ENCODE results near the gene PRIM2.
"Not testable (repeated sequence)": the region's sequence is repeated elsewhere in the genome, so short reads cannot be mapped to it uniquely, and the experiment has no call there.

The PRIM2 gene, protein sequence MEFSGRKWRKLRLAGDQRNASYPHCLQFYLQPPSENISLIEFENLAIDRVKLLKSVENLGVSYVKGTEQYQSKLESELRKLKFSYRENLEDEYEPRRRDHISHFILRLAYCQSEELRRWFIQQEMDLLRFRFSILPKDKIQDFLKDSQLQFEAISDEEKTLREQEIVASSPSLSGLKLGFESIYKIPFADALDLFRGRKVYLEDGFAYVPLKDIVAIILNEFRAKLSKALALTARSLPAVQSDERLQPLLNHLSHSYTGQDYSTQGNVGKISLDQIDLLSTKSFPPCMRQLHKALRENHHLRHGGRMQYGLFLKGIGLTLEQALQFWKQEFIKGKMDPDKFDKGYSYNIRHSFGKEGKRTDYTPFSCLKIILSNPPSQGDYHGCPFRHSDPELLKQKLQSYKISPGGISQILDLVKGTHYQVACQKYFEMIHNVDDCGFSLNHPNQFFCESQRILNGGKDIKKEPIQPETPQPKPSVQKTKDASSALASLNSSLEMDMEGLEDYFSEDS

DNA sequence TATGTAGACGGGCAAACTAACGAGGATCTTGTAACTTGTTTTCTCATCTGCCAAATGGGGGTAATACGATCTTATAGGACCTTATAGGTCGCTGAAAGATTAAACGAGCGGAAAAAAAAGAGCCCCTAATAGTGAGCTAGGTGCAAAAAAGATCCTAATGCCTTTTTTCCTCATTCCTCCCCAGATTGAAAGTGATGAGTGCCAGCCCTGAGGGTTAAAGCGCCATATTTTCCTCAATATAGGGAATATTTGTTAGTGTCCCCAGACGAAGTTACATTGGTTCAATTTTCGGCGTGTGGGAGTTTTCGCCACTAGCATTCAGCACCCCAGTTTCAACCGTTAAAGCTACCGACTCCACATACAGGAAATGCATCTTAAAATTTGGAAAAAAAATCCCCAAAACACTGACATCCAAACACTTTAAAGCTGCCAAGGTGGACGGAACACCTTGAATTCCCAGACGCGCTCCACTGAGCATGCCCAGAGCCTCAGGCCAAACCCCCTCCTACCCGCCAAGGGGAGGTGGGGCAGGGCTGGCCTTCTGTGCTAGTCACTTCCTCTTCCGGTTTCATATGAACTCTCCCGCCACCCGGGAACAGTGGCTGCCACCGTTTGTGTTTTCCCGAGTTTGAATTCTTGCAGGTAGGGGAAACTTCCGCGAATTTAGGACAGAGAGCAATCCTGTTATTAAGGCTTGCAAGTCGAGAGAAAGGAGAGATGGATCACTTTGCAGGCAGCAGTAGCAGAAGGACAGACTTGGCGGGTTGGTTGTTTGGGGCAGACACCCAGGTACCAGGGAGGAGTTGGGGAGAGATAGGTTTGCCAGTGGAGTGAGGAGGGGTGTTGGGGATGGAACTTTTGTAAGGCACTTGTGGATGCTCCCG lies at the start of gene PRIM2:
PRIM2 (plus strand) TSS at position 571 of the 884 bp plus-strand sequence. CDS start 816 bp downstream, outside the sequence.
- peak; percentile 16 to 92 (median 79) for DNase-seq

DNA sequence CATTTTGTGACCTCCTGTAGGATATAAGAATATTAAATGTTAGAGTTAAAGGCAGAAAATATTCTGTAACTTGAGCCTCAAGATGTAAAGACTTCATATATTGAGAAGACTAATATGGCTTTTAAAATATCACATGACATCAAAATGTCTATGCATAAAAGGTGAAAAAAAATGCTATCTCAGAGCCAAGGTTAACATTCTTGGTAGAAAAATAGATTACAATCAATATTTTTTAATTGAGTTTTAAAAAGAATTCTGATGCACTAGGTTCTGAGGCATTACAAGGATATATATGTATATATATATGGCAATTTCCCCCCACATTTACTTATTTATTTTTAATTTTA lies 49.2 kb upstream of the PRIM2 start:
- DNase-seq, result no peak

DNA sequence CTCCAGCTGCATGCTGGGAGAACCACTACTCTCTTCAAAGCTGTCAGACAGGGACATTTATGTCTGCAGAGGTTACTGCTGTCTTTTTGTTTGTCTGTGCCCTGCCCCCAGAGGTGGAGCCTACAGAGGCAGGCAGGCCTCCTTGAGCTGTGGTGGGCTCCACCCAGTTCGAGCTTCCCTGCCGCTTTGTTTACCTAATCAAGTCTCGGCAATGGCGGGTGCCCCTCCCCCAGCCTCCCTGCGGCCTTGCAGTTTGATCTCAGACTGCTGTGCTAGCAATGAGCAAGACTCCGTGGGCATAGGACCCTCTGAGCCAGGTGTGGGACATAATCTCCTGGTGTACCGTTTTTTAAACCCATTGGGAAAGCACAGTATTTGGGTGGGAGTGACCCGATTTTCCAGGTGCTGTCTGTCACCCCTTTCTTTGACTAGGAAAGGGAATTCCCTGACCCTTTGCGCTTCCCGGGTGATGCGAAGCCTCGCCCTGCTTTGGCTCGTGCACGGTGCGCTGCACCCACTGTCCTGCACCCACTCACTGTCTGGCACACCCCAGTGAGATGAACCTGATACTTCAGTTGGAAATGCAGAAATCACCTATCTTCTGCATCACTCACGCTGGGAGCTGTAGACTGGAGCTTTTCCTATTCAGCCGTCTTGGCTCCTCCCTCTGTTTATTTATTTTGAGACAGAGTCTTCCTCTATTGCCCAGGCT lies 43.2 kb upstream of the PRIM2 start:
- not testable (repeated sequence) for DNase-seq

DNA sequence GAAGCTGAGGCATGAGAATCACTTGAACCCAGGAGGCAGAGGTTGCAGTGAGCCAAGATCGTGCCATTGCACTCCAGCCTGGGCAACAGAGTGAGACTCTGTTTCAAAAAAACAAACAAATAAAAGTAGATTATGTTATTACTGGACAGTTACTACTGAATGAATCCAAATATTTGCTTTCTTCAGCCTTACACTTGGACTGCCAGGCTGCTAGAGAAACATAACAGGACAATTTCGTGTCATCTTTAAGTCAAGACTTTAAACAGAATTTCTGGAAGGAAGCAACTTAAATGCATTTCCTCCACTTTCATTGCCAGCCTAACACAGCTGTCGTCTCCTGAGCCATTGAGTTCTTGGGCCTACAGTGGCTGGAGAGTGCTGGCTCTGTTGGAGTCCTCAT lies 42.0 kb upstream of the PRIM2 start:
- no peak for DNase-seq

DNA sequence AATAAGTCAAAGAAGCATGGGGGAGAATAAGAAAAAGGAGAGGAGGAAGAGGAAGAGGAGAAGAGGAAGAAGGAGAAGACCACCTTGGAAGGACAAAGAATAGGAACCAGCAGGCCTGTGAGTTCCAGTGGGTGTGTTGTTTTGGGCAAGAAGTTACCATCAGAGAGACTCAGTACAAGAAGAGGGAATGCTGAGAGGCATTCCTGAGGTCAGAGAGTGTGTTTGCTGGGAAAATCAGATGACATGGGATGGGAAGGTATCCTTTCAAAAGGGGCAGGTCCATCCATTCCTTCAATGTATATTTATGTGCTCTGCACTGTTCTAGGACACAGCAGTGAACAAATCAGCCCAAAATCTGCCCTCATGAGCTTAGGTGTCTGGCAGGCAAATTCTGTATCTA lies 40.5 kb upstream of the PRIM2 start:
- no peak for DNase-seq

DNA sequence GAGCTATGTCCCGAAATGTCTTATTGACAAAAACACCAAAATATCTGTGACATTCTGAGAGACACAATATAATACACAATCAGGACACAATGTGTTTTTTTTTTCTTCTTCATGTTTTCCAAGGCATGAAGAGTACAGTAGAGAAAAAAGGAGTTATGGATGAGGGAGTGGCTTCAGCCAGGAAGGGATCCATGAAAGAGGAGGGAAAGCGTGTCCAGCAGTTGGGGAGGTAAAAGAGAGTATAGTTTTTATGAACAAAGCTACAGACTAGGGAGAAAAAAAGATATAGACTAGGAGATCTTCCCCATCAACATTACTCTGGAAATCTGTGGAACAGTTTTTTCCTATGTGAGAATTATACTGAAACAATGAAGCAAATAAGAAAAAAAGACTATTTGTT lies 38.9 kb upstream of the PRIM2 start:
- DNase-seq, result no peak

DNA sequence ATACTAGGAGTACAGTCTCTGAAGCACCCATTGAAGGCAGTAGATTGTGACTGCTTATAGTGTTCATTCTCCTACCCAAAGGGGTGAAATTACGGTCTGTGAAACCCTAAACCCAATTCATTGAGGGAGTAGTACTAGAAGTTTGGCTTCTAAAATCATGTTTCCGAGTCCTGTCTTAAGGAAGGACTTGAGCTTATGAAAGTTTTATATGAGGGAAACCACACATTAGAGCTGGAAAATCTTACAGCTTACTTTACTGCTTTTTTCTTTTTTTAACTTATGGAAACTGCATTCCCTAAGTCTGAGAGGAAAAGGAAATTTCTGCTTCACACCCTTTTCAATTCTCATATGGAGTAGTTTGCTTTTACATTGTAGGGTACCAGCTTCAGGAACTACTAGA lies 38.4 kb upstream of the PRIM2 start:
- no peak for DNase-seq

DNA sequence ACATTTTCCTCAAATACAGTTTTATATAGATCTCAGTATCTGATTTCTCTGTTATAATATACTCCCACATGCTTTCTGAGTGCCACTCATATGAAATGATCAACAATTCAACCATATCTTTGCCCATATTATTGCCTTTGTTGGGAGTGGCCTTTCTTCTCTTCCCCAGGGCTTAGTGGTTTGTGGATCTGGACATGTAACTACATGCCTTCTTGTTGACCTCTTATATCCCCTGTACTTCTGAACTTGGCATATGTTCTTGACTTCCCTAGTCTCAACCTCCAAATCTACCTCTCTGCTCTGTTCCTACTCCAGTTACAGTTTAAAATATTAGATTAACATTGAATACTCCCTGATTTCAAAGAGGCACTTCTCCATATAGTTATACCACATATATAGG lies 34.3 kb upstream of the PRIM2 start:
- DNase-seq, result no peak

DNA sequence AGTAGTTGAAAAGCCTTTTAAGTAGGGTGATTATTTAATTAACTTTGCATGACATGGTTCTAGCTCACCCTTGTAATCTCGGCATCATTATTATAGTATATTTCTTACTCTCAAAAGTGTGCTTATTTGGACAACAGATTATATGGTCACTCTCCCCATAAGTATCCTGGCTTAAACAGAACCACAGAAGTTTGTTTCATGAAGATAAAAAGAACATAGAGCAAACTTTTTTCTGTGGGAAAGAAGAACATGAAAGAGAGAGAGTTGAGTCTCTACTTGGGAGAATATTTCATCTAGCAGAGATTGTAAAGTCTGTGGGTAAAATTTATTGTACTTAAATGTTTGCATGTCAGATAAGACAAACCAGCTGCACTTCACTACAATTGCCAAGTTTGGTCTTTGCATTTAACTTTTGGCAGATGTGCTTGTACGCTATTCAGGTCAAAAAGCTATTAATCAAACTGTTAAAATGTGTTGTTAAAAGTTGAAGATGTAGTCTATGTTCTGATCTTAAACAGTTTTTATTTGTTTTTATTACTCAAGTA lies 33.4 kb upstream of the PRIM2 start:
- no peak for DNase-seq

DNA sequence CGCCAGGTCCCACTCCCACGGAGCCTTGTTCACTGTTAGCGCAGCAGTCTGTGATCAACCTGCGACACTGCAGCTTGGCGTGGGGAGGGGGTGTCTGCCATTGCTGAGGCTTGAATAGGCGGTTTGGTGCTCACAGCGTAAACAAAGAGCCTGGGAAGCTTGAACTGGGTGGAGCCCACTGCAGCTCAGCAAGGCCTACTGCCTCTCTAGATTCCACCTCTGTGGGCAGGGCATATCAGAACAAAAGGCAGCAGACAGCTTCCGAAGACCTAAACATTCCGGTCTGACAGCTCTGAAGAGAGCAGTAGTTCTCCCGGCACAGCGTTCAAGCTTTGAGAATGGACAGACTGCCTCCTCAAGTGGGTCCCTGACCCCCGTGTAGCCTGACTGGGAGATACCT lies 29.3 kb upstream of the PRIM2 start:
- DNase-seq, result not testable (repeated sequence)

DNA sequence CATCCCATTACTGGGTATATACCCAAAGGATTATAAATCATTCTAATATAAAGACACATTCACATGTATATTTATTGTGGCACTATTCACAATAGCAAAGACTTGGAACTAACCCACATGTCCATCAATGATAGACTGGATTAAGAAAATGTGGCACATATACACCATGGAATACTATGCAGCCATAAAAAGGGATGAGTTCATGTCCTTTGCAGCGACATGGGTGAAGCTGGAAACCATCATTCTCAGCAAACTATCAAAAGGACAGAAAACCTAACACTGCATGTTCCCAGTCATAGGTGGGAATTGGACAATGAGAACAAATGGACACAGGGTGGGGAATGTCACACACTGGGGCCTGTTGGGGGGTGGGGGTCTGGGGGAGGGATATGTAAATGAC lies 24.0 kb upstream of the PRIM2 start:
- not testable (repeated sequence) for DNase-seq

DNA sequence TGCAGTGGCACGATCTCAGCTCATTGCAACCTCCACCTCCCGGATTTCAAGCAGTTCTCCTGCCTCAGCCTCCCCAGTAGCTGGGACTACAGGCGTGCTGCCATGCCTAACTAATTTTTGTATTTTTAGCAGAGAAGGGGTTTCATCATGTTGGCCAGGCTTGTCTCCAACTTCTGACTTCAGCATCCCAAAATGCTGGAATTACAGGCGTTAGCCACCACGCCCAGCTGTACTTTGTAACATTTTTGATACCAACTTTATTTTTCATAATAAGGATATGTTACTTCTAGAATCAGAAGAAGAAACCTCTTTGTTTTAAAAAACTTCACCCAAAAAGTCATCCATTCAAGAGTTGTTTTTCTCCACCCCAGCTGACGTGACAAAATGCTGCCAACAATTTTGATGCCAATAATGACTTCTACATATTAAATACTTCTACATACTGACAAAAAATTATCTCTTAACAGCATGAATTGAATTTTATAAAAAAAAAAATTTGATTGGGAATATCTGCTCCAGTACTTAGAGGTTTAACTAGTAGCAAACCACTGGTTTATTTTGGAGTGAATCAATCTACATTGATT lies 22.5 kb upstream of the PRIM2 start:
- no peak for DNase-seq

DNA sequence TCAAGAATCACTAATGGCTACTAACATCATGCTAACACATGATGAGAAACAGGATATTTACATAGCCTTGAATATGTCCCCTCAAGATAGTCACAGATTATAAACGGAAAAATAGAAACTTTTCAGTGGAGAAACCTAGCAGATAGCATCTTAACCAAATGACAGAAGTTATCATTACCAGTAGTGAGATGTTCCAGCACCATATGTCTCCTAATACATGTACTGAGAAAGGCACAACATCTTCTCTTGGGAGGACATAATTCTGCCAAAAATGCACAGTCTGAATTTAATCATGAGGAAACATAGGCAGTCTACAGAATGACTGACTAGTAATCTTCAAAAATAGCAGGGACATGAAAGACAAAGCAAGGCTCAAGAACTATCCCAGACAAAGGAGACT lies 19.9 kb upstream of the PRIM2 start:
- DNase-seq, result no peak

DNA sequence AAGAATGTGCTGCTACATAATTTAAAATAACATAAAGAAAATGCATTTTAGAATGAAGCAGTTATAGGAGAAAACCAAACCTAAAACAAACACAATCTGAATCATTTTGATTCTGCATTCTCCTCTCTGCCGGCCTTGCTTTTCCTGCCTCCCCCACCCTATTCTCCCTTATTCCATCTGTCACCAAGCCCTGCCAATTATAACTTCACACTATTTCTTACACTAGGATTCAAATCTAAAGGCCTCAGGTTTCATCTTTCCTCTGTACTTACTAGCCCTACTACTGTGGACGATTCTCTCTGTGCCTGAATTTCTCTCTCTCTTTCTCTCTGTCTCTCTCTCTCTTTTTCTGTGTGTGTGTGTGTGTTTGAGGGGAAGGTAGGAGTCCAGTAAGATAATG lies 18.7 kb upstream of the PRIM2 start:
- DNase-seq, result no peak

DNA sequence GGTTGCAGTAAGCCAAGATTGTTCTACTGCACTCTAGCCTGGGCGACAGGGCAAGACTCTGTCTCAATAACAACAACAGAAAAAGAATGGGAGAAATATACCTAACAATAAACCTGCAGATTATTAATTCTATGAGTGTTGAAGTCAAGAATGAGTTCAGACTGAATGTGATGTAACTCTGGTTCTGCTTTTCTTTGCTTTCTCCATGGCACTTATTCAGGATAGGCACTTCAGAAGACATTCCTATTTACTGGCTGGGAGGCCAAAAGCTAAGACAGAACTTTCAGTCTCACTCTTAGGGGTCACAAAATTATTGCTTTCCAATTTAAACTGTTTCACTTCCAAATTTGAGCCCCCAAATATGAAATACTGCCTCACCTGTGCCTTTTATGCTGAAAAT lies 15.7 kb upstream of the PRIM2 start:
- no peak for DNase-seq

DNA sequence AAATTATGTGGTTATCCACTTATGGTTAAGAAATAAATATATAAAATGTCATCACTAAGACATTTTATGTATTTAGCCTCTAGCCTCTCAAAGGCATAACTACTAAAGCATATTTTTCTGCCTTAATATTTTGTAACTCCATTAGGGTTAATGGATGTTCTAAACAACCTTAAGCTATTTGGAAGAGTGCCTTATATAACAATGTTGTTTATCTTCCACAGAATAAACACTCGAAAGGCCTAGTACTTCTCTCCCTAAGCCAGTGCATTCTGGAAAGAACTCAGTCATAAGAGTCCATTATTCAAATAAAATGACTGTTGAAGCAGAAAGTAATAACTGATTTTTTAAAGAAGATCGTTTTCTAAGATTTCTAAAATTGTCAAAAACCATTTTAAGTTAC lies 15.0 kb upstream of the PRIM2 start:
- DNase-seq, result no peak

DNA sequence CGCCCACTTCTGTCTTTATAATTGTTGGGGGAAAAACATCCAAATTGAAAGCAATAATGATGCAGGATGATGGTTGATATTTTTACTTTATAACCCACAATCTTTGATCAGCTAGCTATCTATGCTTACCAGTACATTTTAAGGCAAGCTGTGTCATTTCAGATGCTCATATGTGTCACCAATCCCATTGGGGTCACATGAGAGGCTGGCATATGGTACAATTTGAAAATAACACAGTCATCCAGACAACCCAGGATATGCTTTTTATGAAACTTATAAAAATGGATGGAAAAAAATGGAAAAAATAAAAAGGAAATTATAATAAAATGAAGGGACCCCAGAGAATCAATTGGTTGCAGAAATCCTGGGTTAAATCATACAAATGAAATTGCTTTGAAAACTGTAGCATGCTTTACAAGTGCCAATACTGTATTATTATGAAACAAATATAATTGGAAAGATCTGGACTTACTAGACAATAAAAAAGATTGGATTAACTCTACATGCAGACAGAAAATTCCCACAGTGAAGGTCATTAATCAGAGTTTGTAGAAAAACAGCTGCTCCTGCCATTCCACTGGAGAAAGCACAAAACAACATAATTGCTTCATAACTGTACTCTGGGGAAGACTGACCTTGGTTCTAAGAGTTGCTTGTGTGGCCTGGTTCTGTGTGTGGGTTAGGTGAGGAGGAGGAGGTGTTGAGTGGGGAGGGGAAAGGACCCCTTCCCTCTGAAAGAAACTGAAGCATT lies 13.3 kb upstream of the PRIM2 start:
- no peak for DNase-seq

DNA sequence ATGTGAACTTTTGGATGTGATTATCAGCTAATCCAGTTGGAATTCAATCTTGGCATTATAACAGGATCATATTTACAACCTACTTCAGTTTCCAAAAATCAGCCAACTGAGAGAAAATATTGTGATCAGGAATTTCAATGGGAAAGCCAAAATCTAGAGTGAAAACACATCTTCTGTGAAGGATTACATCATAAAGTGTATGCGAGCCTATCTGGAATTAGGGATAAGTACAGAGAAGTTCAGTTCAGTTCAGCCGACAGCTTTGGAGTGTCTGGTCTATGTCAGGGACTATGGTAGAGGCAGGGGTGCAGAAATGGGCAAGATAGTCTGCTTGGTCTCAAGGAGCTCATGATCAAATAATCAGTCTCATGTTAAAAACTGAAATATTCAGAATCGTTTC lies 12.3 kb upstream of the PRIM2 start:
- DNase-seq, result no peak

DNA sequence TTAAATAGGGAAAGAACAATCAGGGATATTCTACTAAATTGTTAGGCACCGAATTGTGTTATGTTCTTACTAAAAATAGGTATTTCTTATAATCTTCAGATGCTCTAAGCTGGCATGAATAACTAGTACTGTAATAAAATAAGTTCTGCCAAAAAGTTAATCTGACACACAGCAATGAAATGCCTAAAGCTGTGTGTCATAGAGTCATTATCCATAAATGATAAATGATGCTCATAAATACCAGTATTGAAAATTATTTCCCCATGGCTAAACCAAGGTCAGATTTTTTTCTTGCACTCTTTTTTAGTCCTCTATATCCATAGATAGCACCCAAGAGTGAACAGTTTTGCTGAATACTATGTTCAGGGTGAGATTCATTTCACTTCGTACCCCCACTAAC lies 11.7 kb upstream of the PRIM2 start:
- no peak for DNase-seq

DNA sequence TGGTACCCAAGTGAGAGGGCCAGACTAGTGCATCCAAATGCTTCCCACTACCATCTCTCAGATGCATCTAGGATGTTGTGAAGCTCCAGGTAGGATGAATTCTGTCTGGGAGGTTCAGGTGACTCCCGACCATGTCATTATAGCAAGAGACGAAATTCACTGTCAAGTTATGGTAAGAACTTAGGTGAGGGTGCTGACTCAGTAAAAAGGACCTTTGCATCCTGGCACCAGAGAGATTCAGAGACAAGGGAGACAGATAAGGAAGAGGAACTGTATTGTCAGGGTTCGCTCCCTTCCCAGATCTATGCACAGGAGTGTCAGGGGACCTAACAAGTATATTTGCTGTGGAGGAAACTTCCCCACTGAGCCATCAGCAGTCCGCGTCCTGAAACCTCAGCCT lies 11.2 kb upstream of the PRIM2 start:
- no peak for DNase-seq
